GM12892 (cell line): ENCODE data around the gene DSCAML1.
"Not testable (repeated sequence)": the region's sequence is repeated elsewhere in the genome, so short reads cannot be mapped to it uniquely, and the experiment has no call there.

ENCODE experiments used
- DNase-seq: peaks from one replicate; pipeline ENCODE4 v3.0.0; 2011; ENCODE audit not compliant: insufficient read length
- FAIRE-seq: peaks from 2 replicates; lab custom pipeline; 2011; peaks lifted over from hg19 to GRCh38; lab: Jason Lieb, UNC
- POLR2A ChIP-seq: IDR thresholded peaks from 2 replicates; pipeline ENCODE4 v1.6.1; 2011; ENCODE audit warnings: low read depth, low read length, control low read depth
- POLR2AphosphoS5 ChIP-seq: IDR thresholded peaks from 2 replicates; pipeline ENCODE4 v1.6.1; 2011; ENCODE audit warnings: low read depth, low read length, control low read depth
- TAF1 ChIP-seq: IDR thresholded peaks from 2 replicates; pipeline ENCODE4 v1.6.1; 2011; ENCODE audit warnings: low read depth, mild to moderate bottlenecking, control low read depth, low read length, borderline replicate concordance

DSCAML1 gene

DNA sequence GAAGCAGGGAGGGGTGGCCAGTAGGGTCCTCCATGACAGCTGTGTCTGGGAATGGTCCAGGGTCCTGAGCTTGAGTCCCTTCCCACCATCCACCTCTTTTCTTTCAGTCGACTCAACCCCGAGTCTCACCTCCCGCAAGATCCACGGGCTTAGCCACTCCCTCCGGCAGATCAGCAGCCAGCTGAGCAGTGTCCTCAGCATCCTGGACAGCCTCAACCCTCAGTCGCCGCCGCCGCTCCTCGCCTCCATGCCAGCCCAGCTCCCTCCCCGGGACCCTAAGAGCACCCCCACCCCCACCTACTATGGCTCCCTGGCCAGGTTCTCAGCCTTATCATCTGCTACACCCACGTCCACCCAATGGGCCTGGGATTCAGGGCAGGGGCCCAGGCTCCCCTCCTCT, 387.5 kb downstream of the DSCAML1 start:
- TF ChIP-seq POLR2AphosphoS5 (no peak), TAF1 (no peak)
- FAIRE-seq (no peak), DNase-seq (no peak)

DNA sequence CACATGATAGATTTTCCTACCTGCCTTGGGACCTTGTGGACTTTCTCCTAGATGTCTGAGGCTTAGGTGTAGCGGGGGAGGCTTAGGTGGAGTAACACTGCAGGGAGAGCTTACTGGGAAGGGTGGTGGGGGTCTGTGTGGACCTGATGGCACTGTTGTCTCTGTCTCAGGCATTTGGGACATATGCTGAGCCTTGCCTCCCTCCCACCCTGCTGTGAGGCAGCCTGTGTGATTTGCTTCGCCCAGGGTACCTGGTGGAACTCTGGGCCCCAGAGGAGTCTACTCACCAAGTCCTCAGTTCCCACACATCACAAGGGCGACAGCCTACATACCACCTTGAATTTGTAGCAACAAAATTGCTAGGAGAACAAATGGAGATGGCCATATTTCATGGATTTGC, 388.7 kb downstream of the DSCAML1 start:
- DNase-seq, result no peak
- no peak for TF ChIP-seq POLR2AphosphoS5
- TF ChIP-seq POLR2A, result no peak
- no peak for TF ChIP-seq TAF1
- no peak for FAIRE-seq

DNA sequence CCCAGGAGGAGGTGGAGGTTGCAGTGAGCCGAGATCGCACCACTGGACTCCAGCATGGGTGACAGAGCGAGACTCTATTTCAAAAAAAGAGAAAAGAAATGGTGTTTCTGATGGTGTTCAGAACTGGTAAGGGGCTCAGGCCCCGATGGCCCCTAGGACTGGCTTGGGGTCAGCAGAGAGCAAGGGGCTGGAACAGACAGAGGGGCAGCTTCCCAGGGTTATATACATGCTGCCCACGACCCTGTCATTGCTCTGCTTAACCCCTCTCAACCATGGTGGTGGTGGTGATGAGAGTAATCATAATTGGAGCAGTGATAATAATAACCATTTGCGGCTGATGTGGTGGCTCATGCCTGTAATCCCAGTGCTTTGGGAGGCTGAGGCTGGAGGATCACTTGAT, 390.0 kb downstream of the DSCAML1 start:
- FAIRE-seq, result no peak
- no peak for DNase-seq
- TF ChIP-seq TAF1 (no peak), POLR2AphosphoS5 (no peak), POLR2A (no peak)

DNA sequence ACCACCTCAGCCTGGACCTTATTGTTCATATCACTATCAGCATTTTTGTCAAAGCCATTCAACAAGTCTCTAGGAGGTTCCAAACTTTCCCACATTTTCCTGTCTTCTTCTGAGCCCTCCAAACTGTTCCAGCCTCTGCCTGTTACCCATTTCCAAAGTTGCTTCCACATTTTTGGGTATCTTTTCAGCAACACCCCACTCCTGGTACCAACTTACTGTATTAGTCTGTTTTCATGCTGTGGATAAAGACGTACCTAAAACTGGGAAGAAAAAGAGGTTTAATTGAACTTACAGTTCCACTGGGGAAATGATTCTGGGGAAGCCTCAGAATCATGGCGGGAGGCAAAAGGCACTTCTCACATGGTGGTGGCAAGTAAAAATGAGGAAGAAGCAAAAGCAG, 391.1 kb downstream of the DSCAML1 start:
- DNase-seq, FAIRE-seq: not testable (repeated sequence)

DNA sequence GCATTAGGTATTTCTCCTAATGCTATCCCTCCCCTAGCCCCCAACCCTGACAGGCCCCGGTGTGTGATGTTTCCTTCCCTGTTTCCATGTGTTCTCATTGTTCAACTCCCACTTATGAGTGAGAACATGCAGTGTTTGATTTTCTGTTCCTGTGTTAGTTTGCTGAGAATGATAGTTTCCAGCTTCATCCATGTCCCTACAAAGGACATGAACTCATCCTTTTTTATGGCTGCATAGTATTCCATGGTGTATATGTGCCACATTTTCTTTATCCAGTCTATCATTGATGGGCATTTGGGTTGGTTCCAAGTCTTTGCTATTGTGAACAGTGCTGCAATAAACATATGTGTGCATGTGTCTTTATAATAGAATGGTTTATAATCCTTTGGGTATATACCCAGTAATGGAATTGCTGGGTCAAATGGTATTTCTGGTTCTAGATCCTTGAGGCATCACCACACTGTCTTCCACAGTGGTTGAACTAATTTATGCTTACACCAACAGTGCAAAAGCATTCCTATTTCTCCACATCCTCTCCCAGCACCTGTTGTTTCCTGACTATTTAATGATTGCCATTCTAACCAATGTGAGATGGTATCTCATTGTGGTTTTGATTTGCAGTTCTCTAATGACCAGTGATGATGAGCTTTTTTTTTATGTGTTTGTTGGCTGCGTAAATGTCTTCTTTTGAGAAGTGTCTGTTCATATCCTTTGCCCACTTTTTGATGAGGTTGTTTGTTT, 397.7 kb downstream of the DSCAML1 start:
- FAIRE-seq, DNase-seq: not testable (repeated sequence)

DNA sequence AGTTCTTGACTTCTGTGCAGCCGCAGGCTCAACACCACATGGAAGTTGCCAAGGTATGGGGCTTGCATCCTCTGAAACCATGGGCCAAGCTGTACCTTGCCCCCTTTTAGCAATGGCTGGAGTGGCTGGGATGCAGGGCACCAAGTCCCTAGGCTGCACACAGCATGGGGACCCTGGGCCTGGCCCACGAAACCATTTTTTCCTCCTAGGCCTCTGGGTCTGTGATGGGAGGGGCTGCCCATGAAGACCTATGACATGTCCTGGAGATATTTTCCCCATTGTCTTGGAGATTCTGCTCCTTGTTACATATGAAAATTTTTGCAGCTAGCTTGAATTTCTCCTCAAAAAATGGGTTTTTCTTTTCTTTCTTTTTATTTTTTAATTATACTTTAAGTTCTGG, 398.4 kb downstream of the DSCAML1 start:
- FAIRE-seq, DNase-seq: not testable (repeated sequence)

DNA sequence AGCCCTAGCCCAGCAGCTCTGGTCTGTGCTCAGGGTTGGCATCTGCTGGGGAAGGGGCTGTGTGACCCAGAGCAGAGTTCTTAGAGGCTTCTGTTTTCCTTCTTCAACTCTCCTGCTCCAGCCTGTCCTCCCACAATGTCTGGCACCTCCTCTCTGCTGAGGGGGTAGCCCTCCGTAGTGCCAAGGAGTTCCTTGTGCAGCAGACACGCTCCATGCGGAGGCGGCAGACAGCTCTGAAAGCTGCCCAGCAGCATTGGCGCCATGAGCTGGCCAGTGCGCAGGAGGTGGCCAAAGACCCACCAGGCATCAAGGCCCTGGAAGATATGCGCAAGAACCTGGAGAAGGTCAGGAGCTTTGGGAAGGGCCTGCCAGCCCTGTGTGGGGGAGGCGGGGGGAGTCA, 400.0 kb downstream of the DSCAML1 start:
- no peak for TF ChIP-seq POLR2A
- TF ChIP-seq POLR2AphosphoS5, result no peak
- no peak for TF ChIP-seq TAF1
- DNase-seq, result no peak
- FAIRE-seq, result no peak

DNA sequence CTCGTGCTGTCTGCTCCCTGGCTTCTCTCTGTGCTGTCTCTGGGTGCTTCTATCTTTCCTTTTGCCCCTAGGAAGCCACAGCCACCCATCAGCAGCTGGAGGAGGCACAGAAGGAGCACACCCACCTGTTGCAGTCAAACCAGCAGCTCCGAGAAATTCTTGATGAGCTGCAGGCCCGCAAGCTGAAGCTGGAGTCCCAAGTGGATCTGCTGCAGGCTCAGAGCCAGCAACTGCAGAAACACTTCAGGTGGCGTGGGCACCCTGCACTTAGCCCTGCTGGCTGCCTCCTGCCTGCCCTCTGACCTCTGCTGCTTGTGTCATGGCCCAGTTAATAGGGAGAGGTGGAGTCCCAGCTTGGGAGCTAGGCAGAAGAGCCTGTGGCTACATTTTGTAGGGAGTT, 401.5 kb downstream of the DSCAML1 start:
- FAIRE-seq (no peak), DNase-seq (no peak)
- no peak for TF ChIP-seq POLR2AphosphoS5

DNA sequence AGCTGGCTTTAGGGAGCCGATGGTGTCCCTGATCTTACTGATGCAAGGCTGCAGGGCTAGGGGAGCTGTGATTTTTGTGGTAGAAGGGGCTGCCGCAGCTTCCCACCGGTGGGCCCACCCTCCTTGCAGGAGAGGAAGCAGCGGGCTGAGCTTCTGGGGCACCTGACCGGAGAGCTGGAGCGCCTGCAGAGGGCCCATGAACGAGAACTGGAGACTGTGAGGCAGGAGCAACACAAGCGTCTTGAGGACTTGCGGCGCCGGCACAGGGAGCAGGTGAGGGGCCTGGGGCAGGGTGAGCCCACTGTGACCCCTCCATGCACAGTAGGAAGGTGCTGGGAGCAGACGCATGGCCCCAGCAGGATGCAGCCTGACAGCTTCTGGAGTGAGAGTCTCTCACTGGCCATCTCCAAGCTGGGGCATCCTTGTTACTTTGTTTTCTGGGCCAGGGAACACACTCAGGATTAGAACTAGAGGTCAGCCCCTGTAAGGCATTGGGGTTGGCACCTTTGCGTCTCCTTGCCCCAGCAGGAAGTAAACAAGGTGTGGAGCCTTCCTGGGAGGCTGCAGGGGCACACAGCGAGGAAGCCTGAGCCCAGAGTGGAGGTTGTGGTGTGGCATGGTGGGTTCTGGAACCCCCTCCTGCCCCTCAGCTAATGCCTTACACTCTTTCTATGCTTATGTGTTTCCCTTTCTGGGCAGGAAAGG, 402.6 kb downstream of the DSCAML1 start:
- no peak for DNase-seq
- FAIRE-seq, result no peak
- TF ChIP-seq POLR2A (no peak), TAF1 (no peak), POLR2AphosphoS5 (no peak)

DNA sequence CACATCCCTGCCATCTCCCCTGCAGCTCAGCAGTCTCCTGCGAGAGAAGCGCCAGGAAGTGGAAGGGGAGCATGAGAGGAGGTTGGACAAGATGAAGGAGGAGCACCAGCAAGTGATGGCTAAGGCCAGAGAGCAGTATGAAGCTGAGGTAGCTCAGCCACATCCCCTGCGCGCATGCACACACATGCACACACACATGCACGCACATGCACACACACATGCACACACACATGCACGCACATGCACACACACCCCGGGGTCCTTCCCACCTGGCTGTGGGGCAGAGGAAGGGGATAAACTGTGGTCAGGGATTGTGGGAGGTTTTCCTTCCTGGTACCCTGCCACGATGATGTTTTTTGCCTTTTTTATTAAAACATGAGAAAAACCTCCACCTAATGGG, 404.0 kb downstream of the DSCAML1 start:
- no peak for FAIRE-seq
- DNase-seq, result no peak
- no peak for TF ChIP-seq POLR2A
- TF ChIP-seq TAF1, result no peak
- no peak for TF ChIP-seq POLR2AphosphoS5

DNA sequence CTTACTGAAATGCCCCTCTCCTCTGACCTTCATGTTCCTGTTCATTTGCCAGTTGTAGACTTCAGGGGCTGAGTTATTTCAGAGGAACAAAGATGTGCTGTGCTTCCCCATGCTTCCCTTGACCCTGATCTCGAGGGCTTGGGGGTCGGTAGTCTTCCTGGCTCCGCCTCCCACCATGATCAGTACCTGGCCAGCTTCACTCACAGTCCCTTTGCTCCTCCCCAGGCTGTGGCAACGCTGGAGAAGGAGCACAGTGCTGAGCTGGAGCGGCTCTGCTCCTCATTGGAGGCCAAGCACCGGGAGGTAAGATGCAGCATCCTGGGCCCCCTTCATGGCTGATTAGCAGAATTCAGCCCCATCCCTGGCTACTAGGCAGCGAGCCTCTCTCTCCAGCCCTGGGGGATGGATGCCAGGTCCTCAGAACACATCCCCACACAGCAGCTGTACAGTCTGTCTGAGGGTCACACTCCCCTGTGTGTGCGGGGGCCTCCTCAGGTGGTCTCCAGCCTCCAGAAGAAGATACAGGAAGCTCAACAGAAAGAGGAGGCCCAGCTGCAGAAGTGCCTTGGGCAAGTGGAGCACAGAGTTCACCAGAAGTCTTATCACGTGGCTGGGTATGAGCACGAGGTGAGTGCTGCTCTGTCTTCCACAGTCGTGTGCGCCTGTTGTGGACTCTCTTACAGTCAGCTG, 404.9 kb downstream of the DSCAML1 start:
- TF ChIP-seq POLR2AphosphoS5, result no peak
- FAIRE-seq (no peak), DNase-seq (no peak)

DNA sequence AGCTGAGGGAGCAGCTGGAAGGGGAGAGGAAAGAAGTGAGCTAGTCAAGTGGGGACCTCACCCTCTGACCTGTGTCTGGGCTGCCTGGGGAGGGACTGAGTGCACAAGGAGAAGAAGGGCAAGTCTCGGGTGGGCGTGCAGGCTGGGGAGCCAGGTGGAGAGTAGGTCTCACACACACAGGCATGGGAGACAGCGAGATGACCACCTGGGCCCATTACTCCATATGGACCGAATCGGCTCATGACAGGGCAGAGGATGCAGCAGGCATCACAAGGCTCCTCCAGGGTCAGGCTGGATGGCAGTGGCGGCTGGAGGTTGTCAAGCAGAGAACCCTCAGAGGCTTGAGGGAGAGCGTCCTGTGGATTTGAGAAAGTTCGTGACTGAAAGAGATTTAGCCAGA, 405.8 kb downstream of the DSCAML1 start:
- DNase-seq (no peak), FAIRE-seq (no peak)
- TF ChIP-seq TAF1 (no peak), POLR2A (no peak), POLR2AphosphoS5 (no peak)
